GM12872 (cell line): Measurements from ENCODE around the gene MADD.

Source experiments
- CTCF ChIP-seq: IDR thresholded peaks from 3 replicates; pipeline ENCODE4 v1.5.1; 2011; ENCODE audit warnings: low read depth, mild to moderate bottlenecking, low read length, moderate library complexity; ENCODE audit not compliant: insufficient read depth

MADD gene

GRCh38 chr11:47234669-47235100 is 35.2 kb upstream of the MADD start:
- no peak for TF ChIP-seq CTCF

GRCh38 chr11:47235163-47235562 is 34.8 kb upstream of the MADD start:
- TF ChIP-seq CTCF, result no peak

- TF ChIP-seq CTCF, result no peak
Measured at GRCh38 chr11:47236482-47236881, 33.5 kb upstream of the MADD start.

DNA sequence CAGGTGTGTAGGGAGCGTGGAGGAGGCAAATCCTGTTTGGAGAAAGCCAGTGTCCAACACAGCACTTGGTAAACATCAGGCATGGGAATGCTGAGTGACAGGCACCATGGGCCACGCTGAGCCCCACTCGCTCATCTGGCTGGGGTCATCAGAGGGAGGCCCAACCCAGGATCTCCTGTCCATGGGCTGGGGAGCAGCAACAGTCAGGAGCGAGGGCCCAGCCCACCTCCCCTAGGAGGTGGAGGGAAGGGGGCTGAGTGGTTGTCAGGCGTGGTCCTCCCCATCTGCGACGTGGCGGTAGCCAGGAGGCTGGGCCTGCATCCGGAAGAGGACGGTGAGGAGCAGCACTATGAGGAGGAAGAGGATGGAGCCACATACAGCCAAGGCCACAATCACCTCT is 30.1 kb upstream of the MADD start:
- TF ChIP-seq CTCF, result no peak

GRCh38 chr11:47241841-47242301 is 28.1 kb upstream of the MADD start:
- TF ChIP-seq CTCF, result no peak

GRCh38 chr11:47242596-47243192 is 27.2 kb upstream of the MADD start:
- no peak for TF ChIP-seq CTCF

- no peak for TF ChIP-seq CTCF
Measured at GRCh38 chr11:47243454-47243853, 26.5 kb upstream of the MADD start.
